NCI-H1694 (cell line): ENCODE results near the gene APOBEC3G.

Experiments used
- DNase-seq: peaks from one replicate; lab custom pipeline; 2025; lab: John Stamatoyannopoulos, UW

Gene APOBEC3G

GRCh38 chr22:39123751-39124581 lies 46.9 kb downstream of the APOBEC3G start:
- DNase-seq = no peak

- DNase-seq = no peak
Measured at GRCh38 chr22:39125622-39126021, 48.5 kb downstream of the APOBEC3G start.

- no peak for DNase-seq
Measured at GRCh38 chr22:39128508-39128907, 51.4 kb downstream of the APOBEC3G start.

GRCh38 chr22:39129081-39129480 lies 52.0 kb downstream of the APOBEC3G start:
- no peak for DNase-seq

- DNase-seq = no peak
Measured at GRCh38 chr22:39129746-39130145, 52.7 kb downstream of the APOBEC3G start.

- no peak for DNase-seq
Measured at GRCh38 chr22:39130152-39130704, 53.2 kb downstream of the APOBEC3G start.

GRCh38 chr22:39130892-39131855 lies 54.1 kb downstream of the APOBEC3G start:
- DNase-seq = no peak

GRCh38 chr22:39132281-39132680 lies 55.2 kb downstream of the APOBEC3G start:
- no peak for DNase-seq

- no peak for DNase-seq
Measured at GRCh38 chr22:39132871-39133524, 55.9 kb downstream of the APOBEC3G start.

GRCh38 chr22:39133871-39134270 lies 56.8 kb downstream of the APOBEC3G start:
- DNase-seq = no peak

- no peak for DNase-seq
Measured at GRCh38 chr22:39134366-39135091, 57.5 kb downstream of the APOBEC3G start.

GRCh38 chr22:39135092-39135896 lies 58.2 kb downstream of the APOBEC3G start:
- no peak for DNase-seq

- no peak for DNase-seq
Measured at GRCh38 chr22:39136317-39136716, 59.2 kb downstream of the APOBEC3G start.
